ENCODE results near the gene PLAU. TPM values are rescaled to one million over a fixed set of nuclear protein-coding genes. Genes with fewer than 3 reads are reported as not detected.
"Not testable (repeated sequence)": the region's sequence is repeated elsewhere in the genome, so short reads cannot be mapped to it uniquely, and the experiment has no call there.

The PLAU gene
- total and polyA plus RNA-seq, 10 of the 15 experiments (the other 5 are each of a cell fraction or from before 2014, with no cell fraction given): 2.5 to 20.9 (median 11.5) TPM

GRCh38 chr10:73894245-73894971 lies 16.5 kb upstream of the PLAU start (continued):
- peak; percentile 68 for TF ChIP-seq SKIL (IDR thresholded peaks at IDR 0.05; ENCODE audit: low read depth, poor library complexity, severe bottlenecking)
- TF ChIP-seq ATF3 (IDR thresholded peaks at IDR 0.05; ENCODE audit: borderline replicate concordance, extremely low read depth, low read depth, low read length): no peak
- no peak for TF ChIP-seq KLF5 (IDR thresholded peaks at IDR 0.05; ENCODE audit: partially characterized antibody)
- TF ChIP-seq JUNB (IDR thresholded peaks at IDR 0.05): peak; percentile 87
- TF ChIP-seq CBFB (IDR thresholded peaks at IDR 0.05; ENCODE audit: low read depth): 0 out of 2 replicates have a peak, but pooled peaks have one; percentile 24
- TF ChIP-seq RELA (IDR thresholded peaks at IDR 0.05; ENCODE audit: borderline replicate concordance, partially characterized antibody): no peak
- peak; percentile 84 for TF ChIP-seq RUNX3 (IDR thresholded peaks at IDR 0.05; ENCODE audit: low read length)
- peak; percentile 77; the same call in 1 of the 2 replicates for TF ChIP-seq NFIC (IDR thresholded peaks at IDR 0.05; ENCODE audit: low read depth, low read length)
- peak; percentile 60 for TF ChIP-seq IKZF1 (conservative IDR thresholded peaks at IDR 0.05)
- TF ChIP-seq CHD2 (IDR thresholded peaks at IDR 0.05; ENCODE audit: borderline replicate concordance, low read depth, low read length): no peak
- no peak for TF ChIP-seq SMAD1 (IDR thresholded peaks at IDR 0.05; ENCODE audit: low read depth, partially characterized antibody)
- 0 out of 2 replicates have a peak, but pooled peaks have one; percentile 25 for TF ChIP-seq TCF7 (IDR thresholded peaks at IDR 0.05; ENCODE audit: borderline replicate concordance)
- peak; percentile 51; the same call in 1 of the 2 replicates for TF ChIP-seq DPF2 (IDR thresholded peaks at IDR 0.05)

- H3K27ac ChIP-seq (ENCODE audit: control insufficient read depth, insufficient read depth); H4K20me1 ChIP-seq (ENCODE audit: control insufficient read depth, insufficient read depth); H3K4me3 ChIP-seq; H3K79me2 ChIP-seq (ENCODE audit: control insufficient read depth, insufficient read depth, low read length); intact Hi-C loops (cut with micrococcal nuclease; ENCODE audit: unreplicated experiment); BruUV-seq (replicated peaks); H3K36me3 ChIP-seq (ENCODE audit: control insufficient read depth in 2 of 2, insufficient read depth in 2 of 2, low read length in 1 of 2); H3K27me3 ChIP-seq (replicated peaks in 1 of 2; ENCODE audit: control insufficient read depth in 2 of 2, insufficient read depth in 2 of 2, low read length in 1 of 2); FAIRE-seq; H3K9ac ChIP-seq (ENCODE audit: control insufficient read depth, insufficient read depth, low read length); H3K4me2 ChIP-seq (ENCODE audit: control insufficient read depth, insufficient read depth); ATAC-seq; H3K4me1 ChIP-seq (ENCODE audit: control insufficient read depth, insufficient read depth, low read length); H2AFZ ChIP-seq (ENCODE audit: control insufficient read depth, low read depth, low read length); DNase-seq (ENCODE audit: low read depth, low spot score); H3K9me3 ChIP-seq (replicated peaks; ENCODE audit: control insufficient read depth, insufficient read depth, low read length); POLR2A ChIA-PET: not testable (repeated sequence)
- SMC1A ChIA-PET (ENCODE audit: uncharacterized antibody, unreplicated experiment): interaction anchor here (8.3 to 27.4 kb wide), 2 partner anchors 5 to 34 kb away, joined by 118 to 1048 read pairs; no protein-coding TSS in a partner anchor
- CTCF ChIA-PET: interaction anchor here (2.1 to 19.8 kb wide), 2 partner anchors 16 to 41 kb away, joined by 7 to 930 read pairs; no protein-coding TSS in a partner anchor
- RAD21 ChIA-PET (ENCODE audit: unreplicated experiment): interaction anchor here (1.6 kb wide), 1 partner anchor 9 kb away, joined by 7 read pairs; no protein-coding TSS in a partner anchor
- 90% methylated on average over 9 of the region's 9 CpGs for WGBS (ENCODE audit: insufficient coverage, insufficient replicate concordance, low lambda C conversion rate, missing lambda C conversion rate)
- in situ Hi-C loops (cut with MboI): loop anchor here (25.0 kb wide), 1 partner anchor 192 kb away; no protein-coding TSS in a partner anchor
Observed at GRCh38 chr10:73895381-73895780, 15.6 kb upstream of the PLAU start.

All from GM12878 (cell line).